GM21717 (cell line): ENCODE data around the gene STKLD1.
"Not testable (repeated sequence)": the region's sequence is repeated elsewhere in the genome, so short reads cannot be mapped to it uniquely, and the experiment has no call there.

Experiments used
- ATAC-seq: cut with Tn5 transposase; IDR thresholded peaks from one replicate; pipeline ENCODE4 v1.9.1; 2021; ENCODE audit warnings: mild to moderate bottlenecking, moderate library complexity; ENCODE audit not compliant: unreplicated experiment

STKLD1 gene

GRCh38 chr9:133436681-133437080 lies 60.5 kb downstream of the STKLD1 start:
- ATAC-seq: no peak

- no peak for ATAC-seq
Observed at GRCh38 chr9:133437753-133438531, 61.8 kb downstream of the STKLD1 start.

- no peak for ATAC-seq
Observed at GRCh38 chr9:133439337-133439736, 63.2 kb downstream of the STKLD1 start.

GRCh38 chr9:133440874-133441273 lies 64.7 kb downstream of the STKLD1 start:
- ATAC-seq: no peak

- ATAC-seq: no peak
Observed at GRCh38 chr9:133441571-133441970, 65.4 kb downstream of the STKLD1 start.

GRCh38 chr9:133443248-133443647 lies 67.1 kb downstream of the STKLD1 start:
- ATAC-seq: no peak

GRCh38 chr9:133443982-133444381 lies 67.8 kb downstream of the STKLD1 start:
- no peak for ATAC-seq

- no peak for ATAC-seq
Observed at GRCh38 chr9:133445293-133445969, 69.3 kb downstream of the STKLD1 start.

- ATAC-seq: no peak
Observed at GRCh38 chr9:133448487-133448972, 72.4 kb downstream of the STKLD1 start.

- no peak for ATAC-seq
Observed at GRCh38 chr9:133449760-133450159, 73.6 kb downstream of the STKLD1 start.

- not testable (repeated sequence) for ATAC-seq
Observed at GRCh38 chr9:133451865-133452264, 75.7 kb downstream of the STKLD1 start.

GRCh38 chr9:133452562-133452961 lies 76.4 kb downstream of the STKLD1 start:
- ATAC-seq: no peak

- ATAC-seq: no peak
Observed at GRCh38 chr9:133453651-133454050, 77.5 kb downstream of the STKLD1 start.

- ATAC-seq: no peak
Observed at GRCh38 chr9:133454325-133454724, 78.2 kb downstream of the STKLD1 start.

GRCh38 chr9:133454943-133455673 lies 78.9 kb downstream of the STKLD1 start:
- ATAC-seq: no peak
